DND-41 (cell line): ENCODE measurements around the gene LMO2.

Experiments used
- ATAC-seq: fragments of 200-7000 bp; cut with Tn5 transposase; 3 replicates; pipeline ENCODE4 v1.9.1; 2021; ENCODE audit warnings: low read depth; ENCODE audit not compliant: insufficient read depth
- DNase-seq: peaks from one replicate; pipeline ENCODE4 v3.0.0-alpha.2; 2020
- H2AFZ ChIP-seq: 2 replicates; pipeline ENCODE4 v1.6.0; 2012; ENCODE audit warnings: low read depth, low read length
- H3K27ac ChIP-seq: 2 replicates; pipeline ENCODE4 v1.5.1; 2012; ENCODE audit warnings: low read length, inconsistent platforms
- H3K27me3 ChIP-seq: fragments of 200-600 bp; sonication (generic); 2 replicates; pipeline ENCODE4 v1.6.0; 2012; ENCODE audit warnings: low read length, mild to moderate bottlenecking, inconsistent platforms; ENCODE audit not compliant: insufficient read depth, poor library complexity
- H3K36me3 ChIP-seq: 2 replicates; pipeline ENCODE4 v1.5.1; 2012; ENCODE audit warnings: low read length, inconsistent platforms; ENCODE audit not compliant: insufficient read depth
- H3K4me1 ChIP-seq: 2 replicates; pipeline ENCODE4 v1.5.1; 2012; ENCODE audit warnings: mild to moderate bottlenecking, low read length; ENCODE audit not compliant: insufficient read depth
- H3K4me2 ChIP-seq: 2 replicates; pipeline ENCODE4 v1.6.0; 2012; ENCODE audit warnings: mild to moderate bottlenecking, moderate library complexity, low read length, inconsistent platforms; ENCODE audit not compliant: insufficient read depth
- H3K4me3 ChIP-seq, 2 experiments: fragments of 200-600 bp in 1 of 2; shearing (Covaris generic) in 1 of 2; 2 replicates each; pipeline ENCODE4 v1.5.1; 2012 to 2016; ENCODE audit warnings: inconsistent platforms in 2 of 2, low read length in 2 of 2, mild to moderate bottlenecking in 2 of 2, low read depth in 1 of 2, moderate library complexity in 1 of 2
- H3K79me2 ChIP-seq: 2 replicates; pipeline ENCODE4 v1.6.0; 2012; ENCODE audit warnings: low read length, inconsistent platforms; ENCODE audit not compliant: insufficient read depth
- H3K9ac ChIP-seq: 2 replicates; pipeline ENCODE4 v1.6.0; 2012; ENCODE audit warnings: low read depth, mild to moderate bottlenecking, inconsistent platforms, low read length, moderate library complexity
- H3K9me3 ChIP-seq: 2 replicates; pipeline ENCODE4 v1.5.1; 2012; ENCODE audit warnings: low read length, moderate library complexity, mild to moderate bottlenecking, inconsistent platforms; ENCODE audit not compliant: insufficient read depth, severe bottlenecking
- H4K20me1 ChIP-seq: 2 replicates; pipeline ENCODE4 v1.6.0; 2012; ENCODE audit warnings: low read length; ENCODE audit not compliant: insufficient read depth
- CTCF ChIP-seq: IDR thresholded peaks from 2 replicates; pipeline ENCODE4 v1.5.1; 2012; ENCODE audit warnings: borderline replicate concordance, low read length, moderate library complexity, mild to moderate bottlenecking; ENCODE audit not compliant: poor library complexity, severe bottlenecking; ENCODE audit errors: extremely low read depth
- EZH2 ChIP-seq: IDR thresholded peaks from 3 replicates; pipeline ENCODE4 v1.6.1; 2012; ENCODE audit warnings: borderline replicate concordance, low read depth, mild to moderate bottlenecking, moderate library complexity, low read length, inconsistent platforms; ENCODE audit not compliant: severe bottlenecking

Gene LMO2

GRCh38 chr11:33935461-33936456 lies 43.9 kb upstream of the LMO2 start:
- Histone ChIP-seq H2AFZ (no peak overlapping the region), H4K20me1 (no peaks in the 10 kb centered on the region), H3K4me1 (no peaks in the 10 kb centered on the region), H3K9me3 (no peaks in the 10 kb centered on the region), H3K27ac (no peak overlapping the region), H3K4me2 (no peak overlapping the region), H3K4me3 (no peak overlapping the region), H3K79me2 (no peaks in the 10 kb centered on the region), H3K36me3 (no peaks in the 10 kb centered on the region), H3K9ac (no peak overlapping the region), H3K27me3 (no peaks in the 10 kb centered on the region)
- TF ChIP-seq CTCF, result no peak
- no peak for TF ChIP-seq EZH2
- DNase-seq, result no peak
- no peak for ATAC-seq

- Histone ChIP-seq H4K20me1 (no peaks in the 10 kb centered on the region), H3K36me3 (no peaks in the 10 kb centered on the region), H3K4me2 (no peak overlapping the region), H3K9me3 (no peaks in the 10 kb centered on the region), H3K27ac (no peak overlapping the region), H2AFZ (no peak overlapping the region), H3K4me1 (no peaks in the 10 kb centered on the region), H3K9ac (no peak overlapping the region), H3K79me2 (no peaks in the 10 kb centered on the region), H3K4me3 (no peak overlapping the region), H3K27me3 (no peaks in the 10 kb centered on the region)
- TF ChIP-seq CTCF (no peak), EZH2 (no peak)
- ATAC-seq (0 out of 3 replicates have a peak, but pooled peaks have one; percentile 47), DNase-seq (peak; percentile 6)
Observed at GRCh38 chr11:33935005-33935404, 43.1 kb upstream of the LMO2 start.

- Histone ChIP-seq H3K4me1 (no peaks in the 10 kb centered on the region), H3K4me3 (no peak overlapping the region), H3K9me3 (no peaks in the 10 kb centered on the region), H3K27me3 (no peaks in the 10 kb centered on the region), H3K9ac (no peak overlapping the region), H3K79me2 (no peaks in the 10 kb centered on the region), H4K20me1 (no peaks in the 10 kb centered on the region), H3K4me2 (no peak overlapping the region), H2AFZ (no peak overlapping the region), H3K36me3 (no peaks in the 10 kb centered on the region), H3K27ac (no peak overlapping the region)
- DNase-seq (no peak), ATAC-seq (no peak)
- no peak for TF ChIP-seq EZH2
Observed at GRCh38 chr11:33934450-33934849, 42.6 kb upstream of the LMO2 start.

GRCh38 chr11:33933602-33934001 lies 41.7 kb upstream of the LMO2 start:
- Histone ChIP-seq H3K4me2 (no peak overlapping the region), H3K9ac (no peak overlapping the region), H3K4me3 (no peak overlapping the region), H3K79me2 (no peaks in the 10 kb centered on the region), H2AFZ (no peak overlapping the region), H3K27me3 (no peaks in the 10 kb centered on the region), H4K20me1 (no peaks in the 10 kb centered on the region), H3K4me1 (no peaks in the 10 kb centered on the region), H3K9me3 (no peaks in the 10 kb centered on the region), H3K27ac (no peak overlapping the region), H3K36me3 (no peaks in the 10 kb centered on the region)
- ATAC-seq, result no peak
- TF ChIP-seq CTCF (no peak), EZH2 (no peak)
- DNase-seq, result no peak
